GM10266 (cell line): ENCODE data around the gene MAGI1.
"Not testable (repeated sequence)": the region's sequence is repeated elsewhere in the genome, so short reads cannot be mapped to it uniquely, and the experiment has no call there.

Source experiments
- DNase-seq: peaks from one replicate; pipeline ENCODE4 v3.0.0; 2012; ENCODE audit errors: extremely low spot score
- CTCF ChIP-seq: IDR thresholded peaks from 2 replicates; pipeline ENCODE4 v1.5.1; 2012; ENCODE audit warnings: mild to moderate bottlenecking, low read depth; ENCODE audit not compliant: control insufficient read depth, insufficient read depth; ENCODE audit errors: missing control alignments

The MAGI1 gene

GRCh38 chr3:66053550-66054094 lies 14.9 kb upstream of the MAGI1 start:
- no peak for TF ChIP-seq CTCF
- no peak for DNase-seq

- TF ChIP-seq CTCF: no peak
- DNase-seq: no peak
Observed at GRCh38 chr3:66052721-66053549, 14.2 kb upstream of the MAGI1 start.

DNA sequence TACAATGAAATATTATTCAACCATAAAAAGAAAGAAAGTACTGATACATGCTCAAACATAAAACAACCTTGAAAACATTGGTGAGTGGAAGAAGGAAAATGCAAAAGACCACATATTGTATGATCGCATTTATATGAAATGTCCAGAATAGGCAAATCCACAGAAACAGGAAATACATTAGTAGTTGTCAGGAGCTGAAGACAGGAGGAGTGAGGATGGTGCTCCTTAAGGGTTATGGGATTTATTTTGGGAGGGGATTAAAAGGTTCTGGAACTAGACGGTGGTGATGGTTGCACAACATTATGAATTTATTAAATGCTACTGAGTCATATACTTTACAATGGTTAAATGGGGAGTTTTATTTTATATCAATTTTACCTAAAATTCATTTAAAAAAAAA lies 12.1 kb upstream of the MAGI1 start:
- no peak for DNase-seq
- TF ChIP-seq CTCF: no peak

GRCh38 chr3:66048051-66048395 lies 9.3 kb upstream of the MAGI1 start:
- DNase-seq: no peak

GRCh38 chr3:66047311-66048050 lies 8.8 kb upstream of the MAGI1 start:
- TF ChIP-seq CTCF: no peak
- DNase-seq: no peak

More at GRCh38 chr3:66048051-66048395, 9.3 kb upstream of the MAGI1 start:
- TF ChIP-seq CTCF: no peak

- not testable (repeated sequence) for DNase-seq
Observed at GRCh38 chr3:66046321-66046720, 7.6 kb upstream of the MAGI1 start.

GRCh38 chr3:66041828-66042227 lies 3.1 kb upstream of the MAGI1 start:
- DNase-seq: no peak
- no peak for TF ChIP-seq CTCF
